GM19328 (cell line): ENCODE data around the gene CDC42EP4.

Experiments
- ATAC-seq: cut with Tn5 transposase; IDR thresholded peaks from one replicate; pipeline ENCODE4 v1.9.1; 2021; ENCODE audit warnings: mild to moderate bottlenecking, moderate library complexity; ENCODE audit not compliant: unreplicated experiment

CDC42EP4 gene

GRCh38 chr17:73257516-73257915, 54.3 kb downstream of the CDC42EP4 start:
- ATAC-seq, result no peak

GRCh38 chr17:73256220-73256619, 55.6 kb downstream of the CDC42EP4 start:
- ATAC-seq, result no peak

- no peak for ATAC-seq
Measured at GRCh38 chr17:73255671-73256181, 56.1 kb downstream of the CDC42EP4 start.

GRCh38 chr17:73251871-73252270, 59.9 kb downstream of the CDC42EP4 start:
- no peak for ATAC-seq

DNA sequence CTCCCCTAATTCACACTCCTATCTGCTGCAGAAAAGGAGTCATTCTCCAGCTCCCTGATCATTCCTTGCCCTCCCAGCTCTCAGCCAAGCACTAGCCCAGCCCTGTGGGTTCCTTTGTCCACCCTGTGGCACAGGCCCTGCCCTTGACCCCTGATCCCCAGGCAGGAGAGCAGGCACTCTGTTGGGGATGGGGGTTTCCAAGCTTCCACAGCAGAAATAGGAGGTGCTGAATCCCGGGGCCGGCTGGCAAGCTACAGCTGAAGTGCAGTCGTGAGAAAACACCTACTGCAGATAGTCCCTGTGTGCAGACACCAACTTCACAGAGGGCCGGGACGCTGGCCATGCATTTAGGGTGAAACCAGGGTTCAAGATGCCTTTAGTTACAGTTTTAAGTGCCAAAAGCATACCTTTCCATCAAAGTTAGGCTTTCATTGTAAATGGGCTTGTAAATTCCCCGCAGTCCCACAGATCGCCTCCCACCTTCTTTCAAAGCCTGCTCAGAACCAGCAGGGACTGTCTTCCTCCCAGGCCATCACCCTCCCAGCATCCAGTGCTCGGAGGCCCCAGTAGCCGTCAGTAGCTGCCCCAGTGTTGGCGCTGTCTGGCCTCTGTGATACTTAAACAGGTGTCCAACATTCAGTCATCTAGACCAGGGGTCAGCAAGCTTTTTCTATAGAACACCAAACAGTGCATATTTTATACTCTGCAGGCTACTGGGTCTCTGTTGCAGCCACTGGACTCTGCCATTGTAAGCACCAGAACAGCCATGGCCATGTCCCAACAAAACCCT, 60.8 kb downstream of the CDC42EP4 start:
- ATAC-seq, result no peak

GRCh38 chr17:73249700-73250099, 62.1 kb downstream of the CDC42EP4 start:
- ATAC-seq, result no peak

- no peak for ATAC-seq
Measured at GRCh38 chr17:73248532-73248931, 63.3 kb downstream of the CDC42EP4 start.

GRCh38 chr17:73247726-73248125, 64.1 kb downstream of the CDC42EP4 start:
- ATAC-seq, result no peak

DNA sequence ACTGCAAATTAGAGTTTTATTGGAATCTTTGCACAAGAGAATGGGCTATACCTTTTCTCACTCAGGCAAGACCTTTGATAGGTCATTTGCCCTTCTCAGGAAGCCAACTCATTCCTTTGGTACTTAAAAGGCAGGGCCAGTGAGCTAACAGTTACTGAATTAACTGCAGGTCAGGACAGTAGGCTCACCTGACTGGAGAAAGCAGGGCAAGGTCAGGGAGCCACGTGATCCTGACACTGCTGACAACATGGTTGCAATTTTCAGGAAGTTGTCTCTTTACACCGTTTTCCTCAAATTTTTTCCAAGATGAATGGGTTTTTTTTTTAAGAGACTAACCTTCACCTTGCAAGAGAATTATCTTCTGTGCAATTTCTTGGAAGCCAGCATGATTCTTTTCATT, 71.2 kb downstream of the CDC42EP4 start:
- ATAC-seq, result no peak

DNA sequence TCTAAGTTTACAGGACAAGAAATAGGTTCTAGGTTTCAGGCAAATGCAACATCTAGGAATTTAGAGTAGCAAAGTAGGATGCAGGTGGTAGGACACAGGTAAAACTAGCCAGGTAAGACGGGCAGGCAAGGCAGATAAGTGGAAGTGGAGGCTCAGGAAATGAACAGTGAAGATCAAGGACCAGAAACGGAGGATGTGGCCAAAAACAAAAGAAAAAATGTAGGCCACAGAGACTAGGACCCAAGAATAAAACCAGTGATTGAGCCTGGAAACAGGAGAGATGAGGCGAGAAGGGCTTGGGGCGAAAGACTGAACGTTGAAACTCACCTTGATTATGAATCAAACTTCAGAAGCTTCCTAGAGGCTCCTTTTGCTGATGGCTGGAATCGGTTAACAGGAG, 74.1 kb downstream of the CDC42EP4 start:
- no peak for ATAC-seq

- no peak for ATAC-seq
Measured at GRCh38 chr17:73234736-73235135, 77.1 kb downstream of the CDC42EP4 start.
